PFSK-1 (cell line): ENCODE data around the gene VPS37D.

Experiments used
- FOXP2 ChIP-seq: optimal IDR thresholded peaks from 2 replicates; pipeline ENCODE3; 2011; ENCODE audit warnings: borderline replicate concordance, control low read depth, inconsistent platforms; ENCODE audit not compliant: insufficient read depth; ENCODE audit errors: extremely low read length, extremely low read depth
- POLR2AphosphoS5 ChIP-seq: IDR thresholded peaks from 2 replicates; pipeline ENCODE4 v1.6.1; 2012; ENCODE audit warnings: low read depth, mild to moderate bottlenecking, control low read depth, low read length, moderate library complexity
- REST ChIP-seq, 2 experiments: IDR thresholded peaks; 2 replicates each; pipeline versions ENCODE4 v1.6.1 to v1.8.0; 2011 to 2012; ENCODE audit warnings: low read depth in 2 of 2, low read length in 2 of 2, control low read depth in 1 of 2, inconsistent platforms in 1 of 2, mild to moderate bottlenecking in 1 of 2, moderate library complexity in 1 of 2; ENCODE audit not compliant: insufficient read depth in 1 of 2
- SIN3A ChIP-seq: IDR thresholded peaks from 2 replicates; pipeline ENCODE4 v1.6.1; 2012; ENCODE audit warnings: mild to moderate bottlenecking, low read length, moderate library complexity, borderline replicate concordance; ENCODE audit not compliant: insufficient read depth
- TAF1 ChIP-seq: IDR thresholded peaks from 2 replicates; pipeline ENCODE4 v1.6.1; 2012; ENCODE audit warnings: low read length, control low read depth, borderline replicate concordance; ENCODE audit not compliant: insufficient read depth

- TF ChIP-seq POLR2AphosphoS5 (no peak), SIN3A (no peak), TAF1 (no peak), REST (IDR thresholded peaks at IDR 0.05; ENCODE audit: insufficient read depth in 1 of 2, low read depth in 2 of 2, low read length in 2 of 2) (no peak), FOXP2 (no peak)
Measured at GRCh38 chr7:73644688-73645286, 22.8 kb upstream of the VPS37D start.
